Muscle of back (tissue), 11 donors: ENCODE results near the gene IP6K1. TPM values are rescaled to one million over a fixed set of nuclear protein-coding genes. Genes with fewer than 3 reads are reported as not detected.
"Not testable (repeated sequence)": the region's sequence is repeated elsewhere in the genome, so short reads cannot be mapped to it uniquely, and the experiment has no call there.

Experiments
- DNase-seq, 3 donors: peaks; one replicate each; pipeline versions ENCODE4 v3.0.0 to v3.0.0-alpha.2; 2013
- polyA plus RNA-seq, 10 donors: library from polyadenylated mRNA; unstranded; fragments of 120-200 nt; gene quantifications; one replicate each; pipeline ENCODE4 v1.2.1, GENCODE V29; 2013; ENCODE audit not compliant: insufficient read length in 10 of 10

Gene IP6K1
- polyA plus RNA-seq, 10 donors, result 19.5 to 31.5 (median 23.3) TPM

DNA sequence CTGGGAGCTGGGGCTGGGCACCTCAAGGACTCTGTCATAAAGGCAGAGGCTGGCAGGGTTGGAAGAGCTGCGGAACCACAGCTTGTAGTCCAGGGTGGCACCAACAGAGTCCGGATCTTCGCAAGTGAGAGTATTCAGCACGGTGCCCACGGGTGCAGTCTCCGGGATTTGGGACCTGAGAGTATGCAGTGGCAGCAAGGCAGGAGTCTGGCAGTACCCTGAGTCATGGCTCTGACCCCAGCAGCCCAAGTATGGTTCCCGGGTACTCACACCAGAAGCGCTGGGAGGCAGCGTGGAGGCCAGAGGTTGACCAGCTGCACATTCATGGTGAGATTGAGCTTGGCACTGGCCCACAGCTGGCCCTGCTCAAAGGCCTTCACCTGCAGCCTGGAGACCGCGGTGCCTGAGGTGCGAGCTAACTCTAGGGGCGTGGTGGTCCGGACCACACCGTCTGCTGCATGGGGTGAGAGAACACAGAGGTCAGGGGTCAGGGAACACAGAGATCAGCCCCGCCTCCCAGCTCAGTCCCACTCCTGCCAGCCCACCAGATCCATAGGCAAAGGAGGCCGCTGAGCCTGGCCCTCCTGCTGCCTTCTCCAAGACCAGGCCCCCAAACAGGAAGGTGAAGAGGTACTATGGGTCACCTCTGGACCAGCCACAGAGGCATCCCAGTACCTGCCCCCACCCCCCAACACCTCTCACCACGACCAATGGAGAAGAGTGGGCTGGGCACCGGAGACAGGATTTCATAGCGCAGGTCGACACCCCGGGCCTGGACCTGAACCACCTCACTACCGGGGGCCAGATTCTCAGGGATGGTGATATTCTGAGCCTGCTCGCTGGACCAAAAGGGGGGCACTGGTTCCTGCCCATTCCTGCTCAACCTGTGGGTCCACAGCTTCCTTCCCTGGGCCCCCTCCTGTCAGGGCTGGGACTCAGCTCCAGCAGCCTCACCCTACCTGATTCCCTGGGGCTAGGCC lies 8.9 kb upstream of the IP6K1 start:
- DNase-seq, result no peak

- DNase-seq, result no peak
Observed at GRCh38 chr3:49794431-49794830, 8.1 kb upstream of the IP6K1 start.

GRCh38 chr3:49793486-49794085 lies 7.2 kb upstream of the IP6K1 start:
- DNase-seq, result no peak

DNA sequence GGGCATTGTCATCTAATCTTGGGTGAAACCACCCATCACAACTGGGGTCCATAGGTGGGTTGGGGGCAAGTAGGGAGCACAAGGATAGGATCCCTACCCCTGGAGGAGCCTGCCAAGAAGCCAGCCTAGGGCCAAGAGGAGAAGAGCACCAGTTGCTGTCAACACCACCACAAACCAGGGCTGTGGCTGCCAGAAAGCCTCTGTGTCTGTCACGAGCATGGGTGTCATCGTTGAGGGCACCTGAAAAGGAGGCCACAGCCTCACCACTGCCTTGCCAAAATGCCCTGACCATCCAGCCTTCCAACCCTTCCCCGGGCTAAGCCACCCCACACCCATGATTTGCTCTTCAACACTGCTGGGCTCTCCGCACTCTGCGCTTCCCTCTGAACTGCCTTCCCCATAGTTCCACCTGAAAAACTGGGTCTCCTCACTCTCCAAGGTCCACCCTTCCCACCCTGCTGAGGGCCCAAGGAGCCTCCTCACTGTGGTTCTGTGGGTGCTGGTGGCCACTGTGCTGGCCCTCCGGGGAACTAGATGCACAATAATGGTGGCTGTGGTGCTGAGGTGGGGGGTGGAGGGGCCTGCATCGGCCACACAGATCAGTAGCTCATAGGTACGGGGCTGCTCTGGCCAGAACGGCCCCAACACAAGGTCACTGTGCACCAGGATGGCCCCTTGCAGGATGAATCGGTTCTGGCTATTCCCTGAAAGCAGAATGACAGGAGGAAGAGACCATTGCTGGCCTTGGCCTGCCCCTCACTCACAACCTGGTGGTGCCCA lies 6.2 kb upstream of the IP6K1 start:
- DNase-seq, result no peak

- no peak for DNase-seq
Observed at GRCh38 chr3:49791571-49791970, 5.2 kb upstream of the IP6K1 start.

- no peak for DNase-seq
Observed at GRCh38 chr3:49790626-49791411, 4.5 kb upstream of the IP6K1 start.

- DNase-seq, result no peak
Observed at GRCh38 chr3:49788056-49788455, 1.7 kb upstream of the IP6K1 start.

GRCh38 chr3:49787536-49787935 lies 1.2 kb upstream of the IP6K1 start:
- no peak for DNase-seq

DNA sequence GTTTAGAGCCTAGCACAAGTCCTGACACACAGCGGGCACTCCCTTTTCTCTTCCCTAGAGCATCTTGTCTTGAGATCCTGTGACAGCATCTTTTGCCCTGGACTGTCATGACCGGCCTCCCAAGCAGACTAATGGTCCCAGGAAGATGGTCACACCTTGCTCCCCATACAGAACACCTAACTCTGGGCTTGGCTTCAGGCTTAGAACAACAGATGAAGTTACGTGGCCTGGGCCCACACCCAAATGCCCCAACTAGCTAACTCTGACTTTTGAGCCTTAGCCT lies 781 bp upstream of the IP6K1 start:
- peak in 1 of 3 donors; percentile 63 for DNase-seq

- peak in 1 of 3 donors; percentile 41 for DNase-seq
Observed at GRCh38 chr3:49785565-49786356, 581 bp downstream of the IP6K1 start.

DNA sequence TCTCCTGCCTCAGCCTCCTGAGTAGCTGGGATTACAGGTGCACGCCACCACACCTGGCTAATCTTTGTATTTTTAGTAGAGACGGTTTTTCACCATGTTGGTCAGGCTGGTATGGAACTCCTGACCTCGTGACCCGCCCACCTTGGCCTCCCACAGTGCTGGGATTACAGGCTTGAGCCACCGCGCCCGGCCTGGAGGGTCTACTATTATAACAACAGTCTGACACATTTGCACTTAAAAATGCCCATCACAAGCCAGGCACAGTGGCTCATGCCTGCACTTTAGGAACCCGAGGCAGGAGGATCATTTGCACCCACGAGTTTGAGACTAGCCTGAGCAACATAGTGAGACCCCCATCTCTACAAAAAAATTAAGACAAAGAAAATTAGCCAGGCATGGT lies 4.1 kb downstream of the IP6K1 start:
- DNase-seq, result not testable (repeated sequence)

- no peak for DNase-seq
Observed at GRCh38 chr3:49781415-49782199, 4.7 kb downstream of the IP6K1 start.

DNA sequence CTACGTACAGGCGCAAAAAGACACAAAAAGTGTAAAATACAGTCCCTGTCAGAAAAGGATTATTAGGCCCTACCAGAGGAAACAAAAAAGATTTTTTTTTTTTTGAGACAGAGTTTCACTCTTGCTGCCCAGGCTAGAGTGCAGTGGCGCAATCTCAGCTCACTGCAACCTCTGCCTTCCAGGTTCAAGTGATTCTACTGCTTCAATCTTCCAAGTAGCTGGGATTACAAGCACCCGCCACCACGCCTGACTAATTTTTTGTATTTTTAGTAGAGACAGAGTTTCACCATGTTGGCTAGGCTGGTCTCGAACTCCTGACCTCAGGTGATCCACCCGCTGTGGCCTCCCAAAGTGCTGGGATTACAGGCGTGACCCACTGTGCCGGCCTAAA lies 5.4 kb downstream of the IP6K1 start:
- not testable (repeated sequence) for DNase-seq

DNA sequence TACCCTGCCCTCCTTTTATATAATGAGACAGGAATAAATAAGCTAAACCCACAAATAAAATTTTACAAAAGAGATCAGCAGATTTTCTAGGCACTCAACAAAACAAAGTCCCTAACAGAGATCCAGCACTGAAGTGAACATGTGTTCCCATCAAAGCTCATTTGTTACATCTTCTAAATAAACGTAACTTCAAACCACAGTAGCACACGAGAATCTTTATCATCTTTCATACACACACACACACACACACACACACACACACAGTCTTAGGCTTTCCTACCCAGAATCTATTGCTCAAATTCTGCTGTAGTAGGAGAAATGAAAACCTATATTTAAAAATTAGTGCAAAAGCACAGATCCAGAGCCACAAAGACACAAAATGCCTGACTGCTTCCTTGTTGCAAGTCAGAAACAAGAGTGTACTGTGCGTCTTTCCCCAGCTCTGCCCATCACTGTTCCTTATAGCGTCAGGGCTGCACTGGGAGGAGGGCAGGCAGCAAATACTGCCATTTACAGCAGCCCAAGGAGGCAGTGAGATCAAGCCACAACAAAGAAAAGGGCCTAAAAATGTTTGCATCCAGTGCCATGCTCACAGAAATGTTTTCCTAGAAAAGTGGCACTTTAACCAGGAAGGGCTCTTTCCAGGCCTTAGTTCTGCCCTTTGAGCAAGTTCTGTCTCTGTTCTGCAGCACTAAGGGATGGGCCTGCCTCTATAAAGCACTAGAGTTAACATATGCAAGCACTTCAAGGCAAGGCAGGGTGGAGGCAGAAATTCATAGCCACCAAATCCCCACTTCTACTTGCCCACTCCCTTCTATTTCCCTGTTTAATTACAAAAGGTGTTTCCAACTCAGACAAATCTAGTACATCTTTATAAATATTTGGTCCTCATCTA lies 6.0 kb downstream of the IP6K1 start:
- DNase-seq, result no peak

GRCh38 chr3:49779358-49780079 lies 6.8 kb downstream of the IP6K1 start:
- DNase-seq, result no peak

DNA sequence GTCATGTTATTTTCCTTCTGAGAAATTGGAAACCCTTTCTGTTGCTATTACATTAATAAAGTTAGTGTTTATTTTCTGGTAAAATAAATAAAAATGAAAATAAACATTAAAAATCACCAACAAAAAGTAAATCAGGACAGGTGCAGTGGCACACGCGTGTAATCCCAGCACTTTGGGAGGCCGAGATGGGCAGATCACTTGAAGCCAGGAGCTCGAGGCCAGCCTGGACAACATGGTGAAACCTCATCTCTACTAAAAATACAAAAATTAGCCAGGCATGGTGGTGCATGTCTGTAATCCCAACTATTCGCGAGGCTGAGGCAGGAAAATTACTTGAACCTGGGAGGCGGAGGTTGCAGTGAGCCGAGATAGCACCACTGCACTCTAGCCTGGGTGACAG lies 10.2 kb downstream of the IP6K1 start:
- not testable (repeated sequence) for DNase-seq

DNA sequence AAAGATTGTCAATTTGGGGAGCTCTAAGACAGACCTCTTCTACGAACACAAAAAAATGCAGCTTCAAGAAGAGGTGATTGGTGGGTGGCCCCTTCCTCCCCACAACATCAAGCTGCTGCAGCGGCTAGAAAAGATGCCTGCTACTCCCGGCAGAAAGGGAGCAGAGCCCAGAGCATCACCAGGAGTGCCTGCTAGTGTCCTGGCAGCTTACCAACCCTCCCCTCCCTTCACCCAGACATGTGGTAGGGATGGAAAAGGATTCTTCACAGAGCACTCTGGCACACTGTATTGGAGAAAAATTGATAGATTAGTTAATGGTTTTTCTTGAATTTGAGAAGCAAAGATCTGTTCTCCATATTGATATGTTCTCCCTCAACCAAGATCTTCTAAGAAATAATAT lies 10.8 kb downstream of the IP6K1 start:
- DNase-seq, result no peak

- DNase-seq, result no peak
Observed at GRCh38 chr3:49772703-49773102, 13.6 kb downstream of the IP6K1 start.
